Measurements from ENCODE around the gene LMO7.

The LMO7 gene

GRCh38 chr13:75635828-75636435 is at the start of gene LMO7:
Gene LMO7 (plus strand): TSS chr13:75636330. CDS start chr13:75636658, 328 bp downstream.
- peak; percentile 10 for DNase-seq

- no peak for DNase-seq
These were observed 48.5 kb upstream of the LMO7 start for GRCh38 chr13:75587679-75588078.

GRCh38 chr13:75596657-75597182 is 39.4 kb upstream of the LMO7 start:
- DNase-seq: no peak

GRCh38 chr13:75600371-75600770 is 35.8 kb upstream of the LMO7 start:
- DNase-seq: no peak

- DNase-seq: no peak
These were observed 33.1 kb upstream of the LMO7 start for GRCh38 chr13:75603038-75603437.

- DNase-seq: no peak
These were observed 28.7 kb upstream of the LMO7 start for GRCh38 chr13:75607447-75607846.

GRCh38 chr13:75610466-75610865 is 25.7 kb upstream of the LMO7 start:
- DNase-seq: no peak

- DNase-seq: no peak
These were observed 23.8 kb upstream of the LMO7 start for GRCh38 chr13:75612354-75612753.

- DNase-seq: no peak
These were observed 18.9 kb upstream of the LMO7 start for GRCh38 chr13:75617230-75617629.

GRCh38 chr13:75618308-75618707 is 17.8 kb upstream of the LMO7 start:
- no peak for DNase-seq

GRCh38 chr13:75620020-75620419 is 16.1 kb upstream of the LMO7 start:
- no peak for DNase-seq

- no peak for DNase-seq
These were observed 15.0 kb upstream of the LMO7 start for GRCh38 chr13:75621147-75621546.

GRCh38 chr13:75628801-75629200 is 7.3 kb upstream of the LMO7 start:
- DNase-seq: no peak

GRCh38 chr13:75633285-75633684 is 2.8 kb upstream of the LMO7 start:
- no peak for DNase-seq

- no peak for DNase-seq
These were observed 866 bp upstream of the LMO7 start for GRCh38 chr13:75635101-75635827.

GRCh38 chr13:75636436-75637180 is 478 bp downstream of the LMO7 start:
- no peak for DNase-seq

- no peak for DNase-seq
These were observed 1.1 kb downstream of the LMO7 start for GRCh38 chr13:75637181-75637750.

- DNase-seq: no peak
These were observed 3.3 kb downstream of the LMO7 start for GRCh38 chr13:75639454-75639853.

- DNase-seq: no peak
These were observed 4.9 kb downstream of the LMO7 start for GRCh38 chr13:75641026-75641425.

- no peak for DNase-seq
These were observed 7.1 kb downstream of the LMO7 start for GRCh38 chr13:75643182-75643581.

GRCh38 chr13:75643693-75644092 is 7.6 kb downstream of the LMO7 start:
- DNase-seq: no peak

GRCh38 chr13:75645141-75645540 is 9.0 kb downstream of the LMO7 start:
- no peak for DNase-seq

- no peak for DNase-seq
These were observed 11.1 kb downstream of the LMO7 start for GRCh38 chr13:75647126-75647784.
